WTC11 (cell line): ENCODE results near the gene RRP1B. TPM values are rescaled to one million over a fixed set of nuclear protein-coding genes. Genes with fewer than 3 reads are reported as not detected.

Experiments used
- ATAC-seq: fragments of 200-7000 bp; cut with Tn5 transposase; 2 replicates; pipeline ENCODE4 v1.10.0; 2021; ENCODE audit warnings: mild to moderate bottlenecking, moderate library complexity
- CTCF ChIA-PET: fragments of 300-600 bp; sonication (Branson Sonifier 250); formaldehyde crosslinking; loops from one replicate; lab custom pipeline; 2021; ENCODE audit warnings: antibody characterized with exemption; lab: Charles Lee
- POLR2A ChIA-PET: fragments of 350-600 bp; sonication (Branson Sonifier 250); formaldehyde crosslinking; loops from one replicate; lab custom pipeline; 2021; ENCODE audit warnings: antibody characterized with exemption; lab: Charles Lee
- DNase-seq: peaks from one replicate; pipeline ENCODE4 v3.0.0; 2021; ENCODE audit warnings: low spot score
- H3K27ac Mint-ChIP-seq: 2 replicates; pipeline ENCODE4 v1.8.0; 2021; ENCODE audit warnings: mixed read lengths
- H3K27me3 Mint-ChIP-seq: 2 replicates; pipeline ENCODE4 v1.8.0; 2021; ENCODE audit warnings: low read depth, mild to moderate bottlenecking, moderate library complexity, mixed read lengths
- H3K36me3 Mint-ChIP-seq: 2 replicates; pipeline ENCODE4 v1.8.0; 2021; ENCODE audit warnings: mixed read lengths
- H3K4me1 Mint-ChIP-seq: 2 replicates; pipeline ENCODE4 v1.8.0; 2022; ENCODE audit warnings: mixed read lengths
- H3K4me3 Mint-ChIP-seq: 2 replicates; pipeline ENCODE4 v1.8.0; 2021; ENCODE audit warnings: mild to moderate bottlenecking, moderate library complexity, mixed read lengths
- H3K9me3 Mint-ChIP-seq: 2 replicates; pipeline ENCODE4 v1.8.0; 2021; ENCODE audit warnings: mixed read lengths
- AR ChIP-seq: fragments of 250-450 bp; sonication (Bioruptor Pico); IDR thresholded peaks from 2 replicates; pipeline ENCODE4 v1.9.0; 2021; ENCODE audit warnings: mild to moderate bottlenecking
- ATF1 ChIP-seq: sonication (generic); formaldehyde crosslinking; IDR thresholded peaks from 2 replicates; pipeline ENCODE4 v1.8.1; 2023; ENCODE audit warnings: mild to moderate bottlenecking, moderate library complexity, missing genetic modification reagents
- ATF6 ChIP-seq: sonication (generic); formaldehyde crosslinking; IDR thresholded peaks from 2 replicates; pipeline ENCODE4 v1.8.1; 2023; ENCODE audit warnings: mild to moderate bottlenecking, missing genetic modification reagents
- ELF4 ChIP-seq: sonication (generic); formaldehyde crosslinking; IDR thresholded peaks from 2 replicates; pipeline ENCODE4 v1.8.1; 2022; ENCODE audit warnings: low read depth, mild to moderate bottlenecking, moderate library complexity, missing genetic modification reagents
- ERG ChIP-seq: fragments of 250-450 bp; sonication (Bioruptor Pico); IDR thresholded peaks from 2 replicates; pipeline ENCODE4 v1.8.0; 2021; ENCODE audit warnings: mild to moderate bottlenecking
- GABPB1 ChIP-seq: sonication (generic); formaldehyde crosslinking; IDR thresholded peaks from 2 replicates; pipeline ENCODE4 v1.8.1; 2023; ENCODE audit warnings: mild to moderate bottlenecking, missing genetic modification reagents
- GTF2I ChIP-seq: fragments of 250-450 bp; sonication (Bioruptor Pico); conservative IDR thresholded peaks from 2 replicates; pipeline ENCODE4 v1.4.0; 2021; ENCODE audit warnings: mild to moderate bottlenecking
- IRF2 ChIP-seq: sonication (generic); formaldehyde crosslinking; IDR thresholded peaks from 2 replicates; pipeline ENCODE4 v1.8.0; 2022; ENCODE audit warnings: low read depth, missing genetic modification reagents, borderline replicate concordance
- JUN ChIP-seq: sonication (generic); formaldehyde crosslinking; IDR thresholded peaks from 2 replicates; pipeline ENCODE4 v1.8.0; 2023; ENCODE audit warnings: mild to moderate bottlenecking, missing genetic modification reagents
- KAT7 ChIP-seq: sonication (generic); formaldehyde crosslinking; IDR thresholded peaks from 2 replicates; pipeline ENCODE4 v1.8.1; 2023; ENCODE audit warnings: missing genetic modification reagents, mild to moderate bottlenecking, borderline replicate concordance
- MLX ChIP-seq: sonication (generic); formaldehyde crosslinking; IDR thresholded peaks from 2 replicates; pipeline ENCODE4 v1.8.1; 2023; ENCODE audit warnings: mild to moderate bottlenecking, missing genetic modification reagents, moderate library complexity
- NFE2L1 ChIP-seq: sonication (generic); formaldehyde crosslinking; IDR thresholded peaks from 2 replicates; pipeline ENCODE4 v1.8.1; 2023; ENCODE audit warnings: missing genetic modification reagents
- ZNF263 ChIP-seq: sonication (generic); formaldehyde crosslinking; IDR thresholded peaks from 2 replicates; pipeline ENCODE4 v1.8.1; 2022; ENCODE audit warnings: low read depth, mild to moderate bottlenecking, moderate library complexity, missing genetic modification reagents
- ZNF317 ChIP-seq: sonication (generic); formaldehyde crosslinking; IDR thresholded peaks from 2 replicates; pipeline ENCODE4 v1.8.1; 2023; ENCODE audit warnings: low read depth, mild to moderate bottlenecking, moderate library complexity, missing genetic modification reagents, borderline replicate concordance
- ZNF671 ChIP-seq: fragments of 250-450 bp; sonication (Bioruptor Pico); IDR thresholded peaks from 2 replicates; pipeline ENCODE4 v1.8.0; 2021; ENCODE audit warnings: mild to moderate bottlenecking
- total RNA-seq: library from RNA; stranded (reverse); gene quantifications from 3 replicates; pipeline ENCODE4 v1.2.3, GENCODE V29; 2021
- TF ChIP-seq, protein P1 (sequence below): sonication (generic); formaldehyde crosslinking; conservative IDR thresholded peaks from 2 replicates; pipeline ENCODE4 v1.8.1; 2022; ENCODE audit warnings: mild to moderate bottlenecking, missing genetic modification reagents
- TF ChIP-seq, protein P2 (sequence below): sonication (generic); formaldehyde crosslinking; IDR thresholded peaks from 2 replicates; pipeline ENCODE4 v1.8.0; 2022; ENCODE audit warnings: mild to moderate bottlenecking, missing genetic modification reagents
- TF ChIP-seq, protein P3 (sequence below): sonication (generic); formaldehyde crosslinking; IDR thresholded peaks from 2 replicates; pipeline ENCODE4 v1.8.0; 2023; ENCODE audit warnings: missing genetic modification reagents, mild to moderate bottlenecking, borderline replicate concordance
- TF ChIP-seq, protein P4 (sequence below): fragments of 200-600 bp; IDR thresholded peaks from 2 replicates; pipeline ENCODE4 v1.8.0; 2022; ENCODE audit warnings: antibody characterized with exemption
- TF ChIP-seq, protein P5 (sequence below): fragments of 250-450 bp; sonication (Bioruptor Pico); IDR thresholded peaks from 2 replicates; pipeline ENCODE4 v1.9.0; 2021; ENCODE audit warnings: mild to moderate bottlenecking

The RRP1B gene
- total RNA-seq, 1 experiment from 2014 or later, result 74.9 TPM

GRCh38 chr21:43721206-43721605, 61.8 kb downstream of the RRP1B start:
- Mint-ChIP-seq H3K4me1 (peaks cover 14% of the 10 kb centered on the region), H3K4me3 (peak overlapping the region; percentile 69), H3K27ac (0 out of 2 replicates have a peak overlapping the region, but pooled peaks have one; percentile 41)
- DNase-seq (no peak), ATAC-seq (no peak)
- CTCF ChIA-PET, result no interaction called here
- TF ChIP-seq ZNF263 (CRISPR knock-in tag) (no peak), ELF4 (CRISPR knock-in tag) (no peak), JUN (no peak), MLX (no peak), ATF6 (CRISPR knock-in tag) (no peak), KAT7 (CRISPR knock-in tag) (no peak), GABPB1 (CRISPR knock-in tag) (no peak), IRF2 (no peak), NFE2L1 (CRISPR knock-in tag) (no peak), ERG (CRISPR knock-in tag) (no peak), GTF2I (CRISPR knock-in tag) (no peak), AR (no peak), ATF1 (no peak), ZNF671 (CRISPR knock-in tag) (no peak), ZNF317 (CRISPR knock-in tag) (no peak)
- TF ChIP-seq, protein P1, sequence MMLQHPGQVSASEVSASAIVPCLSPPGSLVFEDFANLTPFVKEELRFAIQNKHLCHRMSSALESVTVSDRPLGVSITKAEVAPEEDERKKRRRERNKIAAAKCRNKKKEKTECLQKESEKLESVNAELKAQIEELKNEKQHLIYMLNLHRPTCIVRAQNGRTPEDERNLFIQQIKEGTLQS (CRISPR knock-in tag), result no peak
- TF ChIP-seq, protein P2, sequence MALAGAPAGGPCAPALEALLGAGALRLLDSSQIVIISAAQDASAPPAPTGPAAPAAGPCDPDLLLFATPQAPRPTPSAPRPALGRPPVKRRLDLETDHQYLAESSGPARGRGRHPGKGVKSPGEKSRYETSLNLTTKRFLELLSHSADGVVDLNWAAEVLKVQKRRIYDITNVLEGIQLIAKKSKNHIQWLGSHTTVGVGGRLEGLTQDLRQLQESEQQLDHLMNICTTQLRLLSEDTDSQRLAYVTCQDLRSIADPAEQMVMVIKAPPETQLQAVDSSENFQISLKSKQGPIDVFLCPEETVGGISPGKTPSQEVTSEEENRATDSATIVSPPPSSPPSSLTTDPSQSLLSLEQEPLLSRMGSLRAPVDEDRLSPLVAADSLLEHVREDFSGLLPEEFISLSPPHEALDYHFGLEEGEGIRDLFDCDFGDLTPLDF (CRISPR knock-in tag), result no peak
- TF ChIP-seq, protein P3, sequence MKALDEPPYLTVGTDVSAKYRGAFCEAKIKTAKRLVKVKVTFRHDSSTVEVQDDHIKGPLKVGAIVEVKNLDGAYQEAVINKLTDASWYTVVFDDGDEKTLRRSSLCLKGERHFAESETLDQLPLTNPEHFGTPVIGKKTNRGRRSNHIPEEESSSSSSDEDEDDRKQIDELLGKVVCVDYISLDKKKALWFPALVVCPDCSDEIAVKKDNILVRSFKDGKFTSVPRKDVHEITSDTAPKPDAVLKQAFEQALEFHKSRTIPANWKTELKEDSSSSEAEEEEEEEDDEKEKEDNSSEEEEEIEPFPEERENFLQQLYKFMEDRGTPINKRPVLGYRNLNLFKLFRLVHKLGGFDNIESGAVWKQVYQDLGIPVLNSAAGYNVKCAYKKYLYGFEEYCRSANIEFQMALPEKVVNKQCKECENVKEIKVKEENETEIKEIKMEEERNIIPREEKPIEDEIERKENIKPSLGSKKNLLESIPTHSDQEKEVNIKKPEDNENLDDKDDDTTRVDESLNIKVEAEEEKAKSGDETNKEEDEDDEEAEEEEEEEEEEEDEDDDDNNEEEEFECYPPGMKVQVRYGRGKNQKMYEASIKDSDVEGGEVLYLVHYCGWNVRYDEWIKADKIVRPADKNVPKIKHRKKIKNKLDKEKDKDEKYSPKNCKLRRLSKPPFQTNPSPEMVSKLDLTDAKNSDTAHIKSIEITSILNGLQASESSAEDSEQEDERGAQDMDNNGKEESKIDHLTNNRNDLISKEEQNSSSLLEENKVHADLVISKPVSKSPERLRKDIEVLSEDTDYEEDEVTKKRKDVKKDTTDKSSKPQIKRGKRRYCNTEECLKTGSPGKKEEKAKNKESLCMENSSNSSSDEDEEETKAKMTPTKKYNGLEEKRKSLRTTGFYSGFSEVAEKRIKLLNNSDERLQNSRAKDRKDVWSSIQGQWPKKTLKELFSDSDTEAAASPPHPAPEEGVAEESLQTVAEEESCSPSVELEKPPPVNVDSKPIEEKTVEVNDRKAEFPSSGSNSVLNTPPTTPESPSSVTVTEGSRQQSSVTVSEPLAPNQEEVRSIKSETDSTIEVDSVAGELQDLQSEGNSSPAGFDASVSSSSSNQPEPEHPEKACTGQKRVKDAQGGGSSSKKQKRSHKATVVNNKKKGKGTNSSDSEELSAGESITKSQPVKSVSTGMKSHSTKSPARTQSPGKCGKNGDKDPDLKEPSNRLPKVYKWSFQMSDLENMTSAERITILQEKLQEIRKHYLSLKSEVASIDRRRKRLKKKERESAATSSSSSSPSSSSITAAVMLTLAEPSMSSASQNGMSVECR, result no peak
- TF ChIP-seq, protein P4, sequence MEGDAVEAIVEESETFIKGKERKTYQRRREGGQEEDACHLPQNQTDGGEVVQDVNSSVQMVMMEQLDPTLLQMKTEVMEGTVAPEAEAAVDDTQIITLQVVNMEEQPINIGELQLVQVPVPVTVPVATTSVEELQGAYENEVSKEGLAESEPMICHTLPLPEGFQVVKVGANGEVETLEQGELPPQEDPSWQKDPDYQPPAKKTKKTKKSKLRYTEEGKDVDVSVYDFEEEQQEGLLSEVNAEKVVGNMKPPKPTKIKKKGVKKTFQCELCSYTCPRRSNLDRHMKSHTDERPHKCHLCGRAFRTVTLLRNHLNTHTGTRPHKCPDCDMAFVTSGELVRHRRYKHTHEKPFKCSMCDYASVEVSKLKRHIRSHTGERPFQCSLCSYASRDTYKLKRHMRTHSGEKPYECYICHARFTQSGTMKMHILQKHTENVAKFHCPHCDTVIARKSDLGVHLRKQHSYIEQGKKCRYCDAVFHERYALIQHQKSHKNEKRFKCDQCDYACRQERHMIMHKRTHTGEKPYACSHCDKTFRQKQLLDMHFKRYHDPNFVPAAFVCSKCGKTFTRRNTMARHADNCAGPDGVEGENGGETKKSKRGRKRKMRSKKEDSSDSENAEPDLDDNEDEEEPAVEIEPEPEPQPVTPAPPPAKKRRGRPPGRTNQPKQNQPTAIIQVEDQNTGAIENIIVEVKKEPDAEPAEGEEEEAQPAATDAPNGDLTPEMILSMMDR, result no peak
- TF ChIP-seq, protein P5, sequence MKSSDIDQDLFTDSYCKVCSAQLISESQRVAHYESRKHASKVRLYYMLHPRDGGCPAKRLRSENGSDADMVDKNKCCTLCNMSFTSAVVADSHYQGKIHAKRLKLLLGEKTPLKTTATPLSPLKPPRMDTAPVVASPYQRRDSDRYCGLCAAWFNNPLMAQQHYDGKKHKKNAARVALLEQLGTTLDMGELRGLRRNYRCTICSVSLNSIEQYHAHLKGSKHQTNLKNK, result no peak
- TF ChIP-seq, all 79 proteins: peak for 0
- H3K9me3 Mint-ChIP-seq, result no peaks in the 10 kb centered on the region
- peaks cover 5% of the 10 kb centered on the region for H3K36me3 Mint-ChIP-seq
- POLR2A ChIA-PET, result no interaction called here
- H3K27me3 Mint-ChIP-seq, result peaks cover 9% of the 10 kb centered on the region
